Mesendoderm (in vitro differentiated cells): ENCODE results near the gene SHISA9.
"Not testable (repeated sequence)": the region's sequence is repeated elsewhere in the genome, so short reads cannot be mapped to it uniquely, and the experiment has no call there.

Experiments
- DNase-seq: peaks from one replicate; pipeline ENCODE4 v3.0.0; 2013
- H2AK5ac ChIP-seq: 2 replicates; pipeline ENCODE4 v1.6.1; 2013; ENCODE audit warnings: low read length, inconsistent platforms
- H2BK120ac ChIP-seq: 2 replicates; pipeline ENCODE4 v1.6.1; 2013; ENCODE audit warnings: low read depth, mild to moderate bottlenecking, low read length, moderate library complexity, mixed read lengths
- H2BK15ac ChIP-seq: replicated peaks from 2 replicates; pipeline ENCODE4 v1.6.1; 2013; ENCODE audit warnings: low read depth, mild to moderate bottlenecking, moderate library complexity
- H2BK5ac ChIP-seq: 2 replicates; pipeline ENCODE4 v1.6.1; 2013; ENCODE audit warnings: low read length, inconsistent platforms
- H3K18ac ChIP-seq: 2 replicates; pipeline ENCODE4 v1.6.1; 2013; ENCODE audit warnings: mild to moderate bottlenecking, low read length, mixed read lengths
- H3K23ac ChIP-seq: one replicate; pipeline ENCODE4 v1.6.1; 2013; ENCODE audit warnings: low read length
- H3K27ac ChIP-seq: 2 replicates; pipeline ENCODE4 v1.5.1; 2013; ENCODE audit warnings: low read depth, mild to moderate bottlenecking, inconsistent platforms, low read length, moderate library complexity
- H3K27me3 ChIP-seq: 2 replicates; pipeline ENCODE4 v1.6.1; 2013; ENCODE audit warnings: low read length, control low read depth, mild to moderate bottlenecking, inconsistent platforms; ENCODE audit not compliant: insufficient read depth, poor library complexity
- H3K36me3 ChIP-seq: 2 replicates; pipeline ENCODE4 v1.6.1; 2013; ENCODE audit warnings: low read length, inconsistent platforms; ENCODE audit not compliant: control insufficient read depth, insufficient read depth
- H3K4ac ChIP-seq: one replicate; pipeline ENCODE4 v1.6.1; 2013; ENCODE audit warnings: low read depth, mild to moderate bottlenecking, low read length, moderate library complexity
- H3K4me1 ChIP-seq: 2 replicates; pipeline ENCODE4 v1.6.1; 2013; ENCODE audit warnings: low read depth, low read length, inconsistent platforms; ENCODE audit not compliant: control insufficient read depth
- H3K4me2 ChIP-seq: 2 replicates; pipeline ENCODE4 v1.6.1; 2013; ENCODE audit warnings: low read length
- H3K4me3 ChIP-seq: 2 replicates; pipeline ENCODE4 v1.5.1; 2013; ENCODE audit warnings: mild to moderate bottlenecking, low read length
- H3K56ac ChIP-seq: one replicate; pipeline ENCODE4 v1.6.1; 2013; ENCODE audit warnings: low read length
- H3K79me1 ChIP-seq: 2 replicates; pipeline ENCODE4 v1.6.1; 2013; ENCODE audit warnings: low read length, inconsistent platforms
- H3K79me2 ChIP-seq: 2 replicates; pipeline ENCODE4 v1.6.1; 2013; ENCODE audit warnings: mild to moderate bottlenecking, low read length; ENCODE audit not compliant: control insufficient read depth, insufficient read depth
- H3K9ac ChIP-seq: 2 replicates; pipeline ENCODE4 v1.6.1; 2013; ENCODE audit warnings: low read length, inconsistent platforms
- H4K5ac ChIP-seq: one replicate; pipeline ENCODE4 v1.6.1; 2013; ENCODE audit warnings: low read length
- H4K8ac ChIP-seq: one replicate; pipeline ENCODE4 v1.6.1; 2013; ENCODE audit warnings: low read depth, mild to moderate bottlenecking, control low read depth, low read length, moderate library complexity
- WGBS: extraction: QIAGEN DNeasy Blood & Tissue Kit; methylation state at CpG from one replicate; pipeline ENCODE4 v1.1.7; 2013; ENCODE audit warnings: low lambda C conversion rate, missing lambda C conversion rate; ENCODE audit not compliant: insufficient coverage; ENCODE audit errors: extremely low coverage; 5-methylcytosine and 5-hydroxymethylcytosine counted together

Gene SHISA9

GRCh38 chr16:12920739-12921138 is 19.3 kb downstream of the SHISA9 start:
- no CpG with 5 or more reads among the region's 4 CpGs for WGBS
- no peaks in the 10 kb centered on the region for H3K27me3 ChIP-seq
- no peak overlapping the region for H2BK5ac ChIP-seq
- no peaks in the 10 kb centered on the region for H3K36me3 ChIP-seq
- no peak for DNase-seq
- H3K4ac ChIP-seq = no peak overlapping the region
- H3K9ac ChIP-seq = no peak overlapping the region
- no peak overlapping the region for H3K4me2 ChIP-seq
- no peak overlapping the region for H4K8ac ChIP-seq
- no peak overlapping the region for H4K5ac ChIP-seq
- no peak overlapping the region for H3K27ac ChIP-seq
- H3K18ac ChIP-seq = no peak overlapping the region
- H3K56ac ChIP-seq = no peak overlapping the region
- no peak overlapping the region for H2BK15ac ChIP-seq
- H3K4me1 ChIP-seq = no peaks in the 10 kb centered on the region
- H2AK5ac ChIP-seq = no peak overlapping the region
- H3K79me1 ChIP-seq = peaks cover 9% of the 10 kb centered on the region
- H3K79me2 ChIP-seq = peaks cover 8% of the 10 kb centered on the region
- no peak overlapping the region for H3K4me3 ChIP-seq
- H2BK120ac ChIP-seq = no peak overlapping the region
- H3K23ac ChIP-seq = no peak overlapping the region

GRCh38 chr16:12923640-12924039 is 22.2 kb downstream of the SHISA9 start:
- H2BK5ac ChIP-seq, H3K79me2 ChIP-seq, DNase-seq, H3K56ac ChIP-seq, H2AK5ac ChIP-seq, H3K79me1 ChIP-seq, H3K27me3 ChIP-seq, H2BK15ac ChIP-seq, H2BK120ac ChIP-seq, H3K4ac ChIP-seq, H4K5ac ChIP-seq, H3K27ac ChIP-seq, H3K4me2 ChIP-seq, H4K8ac ChIP-seq, H3K23ac ChIP-seq, H3K4me1 ChIP-seq, H3K4me3 ChIP-seq, H3K9ac ChIP-seq, H3K18ac ChIP-seq, H3K36me3 ChIP-seq: not testable (repeated sequence)
- WGBS = no CpG with 5 or more reads among the region's 6 CpGs

DNA sequence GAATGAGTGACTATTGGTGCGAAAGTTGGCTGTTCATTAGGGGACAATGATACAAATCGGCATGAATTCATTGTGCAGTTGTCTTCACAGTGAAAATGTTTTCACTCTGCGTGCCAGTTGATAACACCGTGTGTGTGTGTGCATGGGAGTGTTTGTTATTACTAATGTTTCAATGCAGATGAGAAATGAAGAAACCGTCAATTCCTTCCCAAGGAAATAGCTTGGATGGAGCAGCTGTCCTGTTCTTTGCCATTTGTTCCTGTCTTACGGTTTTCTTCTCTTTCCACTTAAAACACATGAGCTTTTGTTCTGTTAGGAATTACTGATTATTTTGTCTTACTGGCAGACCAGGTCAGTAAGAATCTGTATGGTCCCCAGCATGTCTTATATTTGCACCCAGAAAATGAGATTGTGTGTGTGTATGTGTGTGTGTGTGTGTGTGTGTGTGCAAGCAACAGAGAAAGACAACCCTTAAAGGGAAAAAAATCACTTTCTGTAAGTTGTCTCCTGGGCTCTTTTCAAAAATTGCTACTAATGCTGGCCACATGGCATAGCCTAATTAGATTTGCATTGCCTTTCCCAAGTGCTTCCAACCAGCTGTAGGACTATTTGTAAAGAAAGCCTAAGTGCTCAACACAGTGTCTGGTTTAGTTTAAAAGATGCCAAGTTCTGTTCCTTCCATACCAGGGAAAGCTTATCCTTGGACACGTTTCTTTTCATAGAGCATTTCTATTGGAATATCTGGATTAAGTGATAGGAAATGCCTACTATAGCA is 23.8 kb downstream of the SHISA9 start:
- Histone ChIP-seq H3K79me2 (peaks cover 8% of the 10 kb centered on the region), H2BK120ac (no peak overlapping the region), H3K4me1 (no peaks in the 10 kb centered on the region), H3K56ac (no peak overlapping the region), H3K4me3 (no peak overlapping the region), H3K4ac (no peak overlapping the region), H2BK5ac (no peak overlapping the region), H3K27ac (no peak overlapping the region), H4K8ac (no peak overlapping the region), H2BK15ac (no peak overlapping the region), H3K4me2 (no peak overlapping the region), H3K18ac (no peak overlapping the region), H3K9ac (no peak overlapping the region), H2AK5ac (no peak overlapping the region), H4K5ac (no peak overlapping the region), H3K27me3 (no peaks in the 10 kb centered on the region), H3K23ac (no peak overlapping the region), H3K36me3 (no peaks in the 10 kb centered on the region), H3K79me1 (peaks cover 6% of the 10 kb centered on the region)
- WGBS = no CpG with 5 or more reads among the region's 7 CpGs
- DNase-seq = no peak

GRCh38 chr16:12927591-12927990 is 26.2 kb downstream of the SHISA9 start:
- Histone ChIP-seq H3K36me3 (no peaks in the 10 kb centered on the region), H4K8ac (no peak overlapping the region), H3K27ac (no peak overlapping the region), H3K56ac (no peak overlapping the region), H3K4me1 (no peaks in the 10 kb centered on the region), H3K79me2 (peaks cover 7% of the 10 kb centered on the region), H3K23ac (no peak overlapping the region), H4K5ac (no peak overlapping the region), H3K27me3 (no peaks in the 10 kb centered on the region), H2AK5ac (no peak overlapping the region), H3K4me3 (no peak overlapping the region), H3K9ac (no peak overlapping the region), H2BK15ac (no peak overlapping the region), H3K4ac (no peak overlapping the region), H3K4me2 (no peak overlapping the region), H2BK120ac (no peak overlapping the region), H3K79me1 (peaks cover 5% of the 10 kb centered on the region), H2BK5ac (no peak overlapping the region), H3K18ac (no peak overlapping the region)
- DNase-seq = no peak
- WGBS = no CpG with 5 or more reads among the region's 3 CpGs

GRCh38 chr16:12930881-12931280 is 29.5 kb downstream of the SHISA9 start:
- no peak overlapping the region for H3K23ac ChIP-seq
- H3K79me2 ChIP-seq = peaks cover 8% of the 10 kb centered on the region
- H2AK5ac ChIP-seq = no peak overlapping the region
- H3K9ac ChIP-seq = no peak overlapping the region
- peaks cover 8% of the 10 kb centered on the region for H3K79me1 ChIP-seq
- H2BK120ac ChIP-seq = no peak overlapping the region
- H3K4me3 ChIP-seq = no peak overlapping the region
- H3K18ac ChIP-seq = no peak overlapping the region
- no peak overlapping the region for H2BK15ac ChIP-seq
- H3K4ac ChIP-seq = no peak overlapping the region
- H2BK5ac ChIP-seq = no peak overlapping the region
- WGBS = no CpG with 5 or more reads among the region's 4 CpGs
- no peak overlapping the region for H3K27ac ChIP-seq
- no peak for DNase-seq
- H3K56ac ChIP-seq = no peak overlapping the region
- H3K36me3 ChIP-seq = no peaks in the 10 kb centered on the region
- no peak overlapping the region for H3K4me2 ChIP-seq
- H4K5ac ChIP-seq = no peak overlapping the region
- H4K8ac ChIP-seq = no peak overlapping the region
- no peaks in the 10 kb centered on the region for H3K27me3 ChIP-seq
- no peaks in the 10 kb centered on the region for H3K4me1 ChIP-seq

DNA sequence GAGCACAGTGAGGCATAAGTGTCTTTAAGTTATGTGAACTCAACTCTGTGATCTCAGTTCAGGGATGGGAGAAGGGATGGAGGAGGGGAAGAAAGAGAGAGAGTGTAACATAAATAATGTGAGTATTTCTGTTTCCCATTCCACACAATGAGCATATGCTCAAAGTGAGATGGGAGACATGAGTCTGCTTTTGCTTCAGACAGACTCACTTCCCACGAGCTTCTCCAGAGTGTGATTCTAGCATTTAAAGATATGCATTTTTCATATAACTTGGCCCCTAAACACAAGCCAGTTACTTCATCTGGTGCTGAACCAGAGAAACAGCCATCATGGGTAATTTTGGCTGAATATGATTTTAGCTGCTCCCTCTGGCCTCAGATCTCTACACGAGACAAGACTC is 35.0 kb downstream of the SHISA9 start:
- no peak overlapping the region for H2BK5ac ChIP-seq
- H3K4ac ChIP-seq = no peak overlapping the region
- H3K56ac ChIP-seq = no peak overlapping the region
- H2BK120ac ChIP-seq = no peak overlapping the region
- no peak overlapping the region for H4K5ac ChIP-seq
- no peak for DNase-seq
- no peak overlapping the region for H3K9ac ChIP-seq
- no peaks in the 10 kb centered on the region for H3K4me1 ChIP-seq
- H3K4me3 ChIP-seq = no peak overlapping the region
- WGBS = no CpG with 5 or more reads among the region's 2 CpGs
- no peak overlapping the region for H3K27ac ChIP-seq
- H3K36me3 ChIP-seq = no peaks in the 10 kb centered on the region
- H2AK5ac ChIP-seq = no peak overlapping the region
- H3K18ac ChIP-seq = no peak overlapping the region
- H4K8ac ChIP-seq = no peak overlapping the region
- H3K27me3 ChIP-seq = no peaks in the 10 kb centered on the region
- H3K79me2 ChIP-seq = peaks cover 12% of the 10 kb centered on the region
- no peak overlapping the region for H2BK15ac ChIP-seq
- H3K23ac ChIP-seq = no peak overlapping the region
- H3K4me2 ChIP-seq = no peak overlapping the region
- peaks cover 17% of the 10 kb centered on the region for H3K79me1 ChIP-seq
